HEK293 (cell line): Measurements from ENCODE around the gene HMG20A.

ENCODE experiments used
- CTCF ChIA-PET: fragments of 350-600 bp; formaldehyde crosslinking; extraction: SDS; loops from one replicate; lab custom pipeline; 2021; ENCODE audit warnings: antibody characterized with exemption; lab: Yijun Ruan, JAX
- POLR2A ChIA-PET: fragments of 300-600 bp; formaldehyde crosslinking; extraction: SDS; loops from one replicate; lab custom pipeline; 2020; ENCODE audit warnings: antibody characterized with exemption, inconsistent platforms; lab: Yijun Ruan, JAX
- H3K27ac ChIP-seq: fragments of 200-500 bp; sonication (Bioruptor generic); 2 replicates; pipeline ENCODE4 v1.5.1; 2014; ENCODE audit warnings: low read depth, low read length, control low read depth, inconsistent platforms; ENCODE audit errors: extremely low read depth
- H3K36me3 ChIP-seq, 2 experiments: fragments of 200-500 bp in 1 of 2; sonication (Bioruptor generic) in 1 of 2; 1 replicate in 1 of 2; 2 replicates in 1 of 2; pipeline ENCODE4 v1.5.1; 2014 to 2017; ENCODE audit warnings: inconsistent platforms in 2 of 2, low read length in 2 of 2; ENCODE audit not compliant: control insufficient read depth in 2 of 2, insufficient read depth in 1 of 2
- H3K4me1 ChIP-seq: fragments of 200-500 bp; sonication (Bioruptor generic); 2 replicates; pipeline ENCODE4 v1.5.1; 2014; ENCODE audit warnings: mild to moderate bottlenecking, low read length, inconsistent platforms; ENCODE audit not compliant: control insufficient read depth, insufficient read depth
- H3K4me3 ChIP-seq: 2 replicates; pipeline ENCODE4 v1.5.1; 2011; ENCODE audit warnings: low read depth, mild to moderate bottlenecking, control low read depth, low read length, moderate library complexity
- H3K9me3 ChIP-seq: fragments of 200-500 bp; sonication (Bioruptor generic); 2 replicates; pipeline ENCODE4 v1.5.1; 2014; ENCODE audit warnings: low read depth, low read length, inconsistent platforms; ENCODE audit not compliant: control insufficient read depth, insufficient read depth
- FEZF1 ChIP-seq: fragments of 450-650 bp; formaldehyde crosslinking; IDR thresholded peaks from 2 replicates; pipeline ENCODE4 v1.5.1; 2016; ENCODE audit warnings: missing biosample characterization, missing genetic modification characterization
- ZBTB48 ChIP-seq: fragments of 450-650 bp; formaldehyde crosslinking; IDR thresholded peaks from 2 replicates; pipeline ENCODE4 v1.5.1; 2016; ENCODE audit warnings: missing biosample characterization, missing genetic modification characterization
- ZFP3 ChIP-seq: fragments of 450-650 bp; formaldehyde crosslinking; IDR thresholded peaks from 2 replicates; pipeline ENCODE4 v1.5.1; 2016; ENCODE audit warnings: low read depth, missing biosample characterization, missing genetic modification characterization
- ZNF114 ChIP-seq: fragments of 450-650 bp; formaldehyde crosslinking; IDR thresholded peaks from 2 replicates; pipeline ENCODE4 v1.5.0; 2017; ENCODE audit warnings: missing biosample characterization, missing genetic modification characterization
- ZNF140 ChIP-seq: fragments of 450-650 bp; formaldehyde crosslinking; IDR thresholded peaks from 2 replicates; pipeline ENCODE4 v1.5.1; 2016; ENCODE audit warnings: missing biosample characterization, missing genetic modification characterization
- ZNF169 ChIP-seq: fragments of 450-650 bp; formaldehyde crosslinking; IDR thresholded peaks from 2 replicates; pipeline ENCODE4 v1.5.1; 2016; ENCODE audit warnings: missing biosample characterization, missing genetic modification characterization
- ZNF354C ChIP-seq: fragments of 450-650 bp; formaldehyde crosslinking; IDR thresholded peaks from 2 replicates; pipeline ENCODE4 v1.5.1; 2016; ENCODE audit warnings: missing biosample characterization, missing genetic modification characterization, low read depth, borderline replicate concordance
- ZNF366 ChIP-seq: fragments of 450-650 bp; formaldehyde crosslinking; conservative IDR thresholded peaks from 2 replicates; pipeline ENCODE4 v1.5.1; 2016; ENCODE audit warnings: missing biosample characterization, missing genetic modification characterization
- ZNF416 ChIP-seq: fragments of 450-650 bp; formaldehyde crosslinking; IDR thresholded peaks from 2 replicates; pipeline ENCODE4 v1.5.1; 2016; ENCODE audit warnings: missing biosample characterization, missing genetic modification characterization
- ZNF514 ChIP-seq: fragments of 450-650 bp; formaldehyde crosslinking; IDR thresholded peaks from 2 replicates; pipeline ENCODE4 v1.5.1; 2016; ENCODE audit warnings: missing biosample characterization, missing genetic modification characterization
- ZNF707 ChIP-seq: fragments of 450-650 bp; formaldehyde crosslinking; IDR thresholded peaks from 2 replicates; pipeline ENCODE4 v1.5.1; 2016; ENCODE audit warnings: missing biosample characterization, missing genetic modification characterization
- ZNF777 ChIP-seq: fragments of 450-650 bp; formaldehyde crosslinking; IDR thresholded peaks from 2 replicates; pipeline ENCODE4 v1.5.1; 2017; ENCODE audit warnings: missing biosample characterization, missing genetic modification characterization, borderline replicate concordance
- ZNF792 ChIP-seq: fragments of 450-650 bp; formaldehyde crosslinking; IDR thresholded peaks from 2 replicates; pipeline ENCODE4 v1.5.1; 2016; ENCODE audit warnings: missing biosample characterization, missing genetic modification characterization
- ZSCAN16 ChIP-seq: fragments of 450-650 bp; formaldehyde crosslinking; IDR thresholded peaks from 2 replicates; pipeline ENCODE4 v1.5.1; 2016; ENCODE audit warnings: missing biosample characterization, missing genetic modification characterization
- TF ChIP-seq, protein P1 (sequence below): fragments of 450-650 bp; formaldehyde crosslinking; IDR thresholded peaks from 2 replicates; pipeline ENCODE4 v1.5.1; 2017; ENCODE audit warnings: missing biosample characterization, mild to moderate bottlenecking, missing genetic modification characterization, moderate library complexity
- TF ChIP-seq, protein P2 (sequence below): fragments of 450-650 bp; formaldehyde crosslinking; IDR thresholded peaks from 2 replicates; pipeline ENCODE4 v1.5.1; 2016; ENCODE audit warnings: missing biosample characterization, missing genetic modification characterization
- TF ChIP-seq, protein P3 (sequence below): fragments of 450-650 bp; formaldehyde crosslinking; conservative IDR thresholded peaks from 2 replicates; pipeline ENCODE4 v1.5.1; 2016; ENCODE audit warnings: low read depth, missing biosample characterization, missing genetic modification characterization
- TF ChIP-seq, protein P4 (sequence below): fragments of 450-650 bp; formaldehyde crosslinking; IDR thresholded peaks from 2 replicates; pipeline ENCODE4 v1.5.1; 2016; ENCODE audit warnings: missing biosample characterization, missing genetic modification characterization
- TF ChIP-seq, protein P5 (sequence below): fragments of 450-650 bp; formaldehyde crosslinking; IDR thresholded peaks from 2 replicates; pipeline ENCODE4 v1.5.1; 2016; ENCODE audit warnings: missing biosample characterization, missing genetic modification characterization

HMG20A gene

DNA sequence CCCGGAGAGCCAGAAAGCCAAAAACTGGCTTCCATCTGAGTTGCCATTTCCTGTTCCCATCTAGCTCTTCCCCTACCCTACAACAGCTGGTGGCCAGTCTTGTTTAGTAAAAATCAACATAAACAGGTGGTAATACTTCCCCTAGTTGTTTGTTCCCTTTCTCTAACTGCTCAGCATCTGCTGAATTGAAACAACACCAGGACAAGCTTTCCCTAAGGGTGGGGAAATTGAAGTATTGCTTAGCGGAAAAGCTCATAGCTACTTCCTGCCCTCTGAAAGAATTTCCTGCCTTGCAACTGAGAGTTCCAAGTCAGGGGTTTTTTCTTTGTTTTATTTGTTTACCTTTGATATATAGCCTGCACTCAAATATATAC, 66.8 kb downstream of the HMG20A start:
- POLR2A ChIA-PET = no interaction called here
- no peak overlapping the region for H3K4me3 ChIP-seq
- H3K27ac ChIP-seq = no peak overlapping the region
- peaks cover 12 to 32% of the 10 kb centered on the region in 2 experiments for H3K36me3 ChIP-seq
- H3K9me3 ChIP-seq = no peaks in the 10 kb centered on the region
- TF ChIP-seq ZNF416 (tag by site-specific recombination) = no peak
- TF ChIP-seq FEZF1 (tag by site-specific recombination) = no peak
- TF ChIP-seq, all 188 proteins: peak for 0
- CTCF ChIA-PET = interaction anchor here (0.6 to 1.0 kb wide), 4 partner anchors 9 to 380 kb away, joined by 3 to 4 read pairs (median 3); no protein-coding TSS in a partner anchor
- H3K4me1 ChIP-seq = no peaks in the 10 kb centered on the region

DNA sequence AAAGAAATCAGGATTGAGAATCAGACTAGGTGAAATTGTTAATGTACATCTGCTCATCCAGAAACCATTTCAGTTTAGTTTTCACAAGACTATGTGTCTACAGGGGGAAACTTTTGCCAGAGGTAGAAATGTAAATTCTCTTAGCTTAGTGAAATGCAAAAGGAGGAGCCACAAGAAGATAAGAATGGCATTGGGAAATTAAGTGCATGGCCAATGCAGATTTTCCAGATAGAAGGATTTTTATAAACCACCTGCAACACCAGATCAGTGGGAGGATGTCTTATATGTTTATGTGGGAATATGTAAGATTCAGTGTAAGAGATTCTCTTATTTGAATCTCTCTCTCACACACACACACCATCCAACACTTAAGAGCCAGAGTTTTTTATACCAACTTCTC, 67.2 kb downstream of the HMG20A start:
- no peak overlapping the region for H3K4me3 ChIP-seq
- H3K27ac ChIP-seq = no peak overlapping the region
- no peaks in the 10 kb centered on the region for H3K9me3 ChIP-seq
- POLR2A ChIA-PET = no interaction called here
- no peaks in the 10 kb centered on the region for H3K4me1 ChIP-seq
- no peak for TF ChIP-seq ZNF777
- no peak for TF ChIP-seq ZNF114 (tag by site-specific recombination)
- TF ChIP-seq, protein P1, sequence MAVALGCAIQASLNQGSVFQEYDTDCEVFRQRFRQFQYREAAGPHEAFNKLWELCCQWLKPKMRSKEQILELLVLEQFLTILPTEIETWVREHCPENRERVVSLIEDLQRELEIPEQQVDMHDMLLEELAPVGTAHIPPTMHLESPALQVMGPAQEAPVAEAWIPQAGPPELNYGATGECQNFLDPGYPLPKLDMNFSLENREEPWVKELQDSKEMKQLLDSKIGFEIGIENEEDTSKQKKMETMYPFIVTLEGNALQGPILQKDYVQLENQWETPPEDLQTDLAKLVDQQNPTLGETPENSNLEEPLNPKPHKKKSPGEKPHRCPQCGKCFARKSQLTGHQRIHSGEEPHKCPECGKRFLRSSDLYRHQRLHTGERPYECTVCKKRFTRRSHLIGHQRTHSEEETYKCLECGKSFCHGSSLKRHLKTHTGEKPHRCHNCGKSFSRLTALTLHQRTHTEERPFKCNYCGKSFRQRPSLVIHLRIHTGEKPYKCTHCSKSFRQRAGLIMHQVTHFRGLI (tag by site-specific recombination) = no peak
- TF ChIP-seq ZFP3 (tag by site-specific recombination) = no peak
- TF ChIP-seq, protein P2, sequence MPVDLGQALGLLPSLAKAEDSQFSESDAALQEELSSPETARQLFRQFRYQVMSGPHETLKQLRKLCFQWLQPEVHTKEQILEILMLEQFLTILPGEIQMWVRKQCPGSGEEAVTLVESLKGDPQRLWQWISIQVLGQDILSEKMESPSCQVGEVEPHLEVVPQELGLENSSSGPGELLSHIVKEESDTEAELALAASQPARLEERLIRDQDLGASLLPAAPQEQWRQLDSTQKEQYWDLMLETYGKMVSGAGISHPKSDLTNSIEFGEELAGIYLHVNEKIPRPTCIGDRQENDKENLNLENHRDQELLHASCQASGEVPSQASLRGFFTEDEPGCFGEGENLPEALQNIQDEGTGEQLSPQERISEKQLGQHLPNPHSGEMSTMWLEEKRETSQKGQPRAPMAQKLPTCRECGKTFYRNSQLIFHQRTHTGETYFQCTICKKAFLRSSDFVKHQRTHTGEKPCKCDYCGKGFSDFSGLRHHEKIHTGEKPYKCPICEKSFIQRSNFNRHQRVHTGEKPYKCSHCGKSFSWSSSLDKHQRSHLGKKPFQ (tag by site-specific recombination) = no peak
- TF ChIP-seq ZNF169 (tag by site-specific recombination) = no peak
- TF ChIP-seq ZSCAN16 (tag by site-specific recombination) = no peak
- no peak for TF ChIP-seq ZNF707 (tag by site-specific recombination)
- no peak for TF ChIP-seq ZNF140 (tag by site-specific recombination)
- TF ChIP-seq ZNF366 (tag by site-specific recombination) = no peak
- TF ChIP-seq, protein P3, sequence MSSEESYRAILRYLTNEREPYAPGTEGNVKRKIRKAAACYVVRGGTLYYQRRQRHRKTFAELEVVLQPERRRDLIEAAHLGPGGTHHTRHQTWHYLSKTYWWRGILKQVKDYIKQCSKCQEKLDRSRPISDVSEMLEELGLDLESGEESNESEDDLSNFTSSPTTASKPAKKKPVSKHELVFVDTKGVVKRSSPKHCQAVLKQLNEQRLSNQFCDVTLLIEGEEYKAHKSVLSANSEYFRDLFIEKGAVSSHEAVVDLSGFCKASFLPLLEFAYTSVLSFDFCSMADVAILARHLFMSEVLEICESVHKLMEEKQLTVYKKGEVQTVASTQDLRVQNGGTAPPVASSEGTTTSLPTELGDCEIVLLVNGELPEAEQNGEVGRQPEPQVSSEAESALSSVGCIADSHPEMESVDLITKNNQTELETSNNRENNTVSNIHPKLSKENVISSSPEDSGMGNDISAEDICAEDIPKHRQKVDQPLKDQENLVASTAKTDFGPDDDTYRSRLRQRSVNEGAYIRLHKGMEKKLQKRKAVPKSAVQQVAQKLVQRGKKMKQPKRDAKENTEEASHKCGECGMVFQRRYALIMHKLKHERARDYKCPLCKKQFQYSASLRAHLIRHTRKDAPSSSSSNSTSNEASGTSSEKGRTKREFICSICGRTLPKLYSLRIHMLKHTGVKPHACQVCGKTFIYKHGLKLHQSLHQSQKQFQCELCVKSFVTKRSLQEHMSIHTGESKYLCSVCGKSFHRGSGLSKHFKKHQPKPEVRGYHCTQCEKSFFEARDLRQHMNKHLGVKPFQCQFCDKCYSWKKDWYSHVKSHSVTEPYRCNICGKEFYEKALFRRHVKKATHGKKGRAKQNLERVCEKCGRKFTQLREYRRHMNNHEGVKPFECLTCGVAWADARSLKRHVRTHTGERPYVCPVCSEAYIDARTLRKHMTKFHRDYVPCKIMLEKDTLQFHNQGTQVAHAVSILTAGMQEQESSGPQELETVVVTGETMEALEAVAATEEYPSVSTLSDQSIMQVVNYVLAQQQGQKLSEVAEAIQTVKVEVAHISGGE (tag by site-specific recombination) = no peak
- TF ChIP-seq, protein P4, sequence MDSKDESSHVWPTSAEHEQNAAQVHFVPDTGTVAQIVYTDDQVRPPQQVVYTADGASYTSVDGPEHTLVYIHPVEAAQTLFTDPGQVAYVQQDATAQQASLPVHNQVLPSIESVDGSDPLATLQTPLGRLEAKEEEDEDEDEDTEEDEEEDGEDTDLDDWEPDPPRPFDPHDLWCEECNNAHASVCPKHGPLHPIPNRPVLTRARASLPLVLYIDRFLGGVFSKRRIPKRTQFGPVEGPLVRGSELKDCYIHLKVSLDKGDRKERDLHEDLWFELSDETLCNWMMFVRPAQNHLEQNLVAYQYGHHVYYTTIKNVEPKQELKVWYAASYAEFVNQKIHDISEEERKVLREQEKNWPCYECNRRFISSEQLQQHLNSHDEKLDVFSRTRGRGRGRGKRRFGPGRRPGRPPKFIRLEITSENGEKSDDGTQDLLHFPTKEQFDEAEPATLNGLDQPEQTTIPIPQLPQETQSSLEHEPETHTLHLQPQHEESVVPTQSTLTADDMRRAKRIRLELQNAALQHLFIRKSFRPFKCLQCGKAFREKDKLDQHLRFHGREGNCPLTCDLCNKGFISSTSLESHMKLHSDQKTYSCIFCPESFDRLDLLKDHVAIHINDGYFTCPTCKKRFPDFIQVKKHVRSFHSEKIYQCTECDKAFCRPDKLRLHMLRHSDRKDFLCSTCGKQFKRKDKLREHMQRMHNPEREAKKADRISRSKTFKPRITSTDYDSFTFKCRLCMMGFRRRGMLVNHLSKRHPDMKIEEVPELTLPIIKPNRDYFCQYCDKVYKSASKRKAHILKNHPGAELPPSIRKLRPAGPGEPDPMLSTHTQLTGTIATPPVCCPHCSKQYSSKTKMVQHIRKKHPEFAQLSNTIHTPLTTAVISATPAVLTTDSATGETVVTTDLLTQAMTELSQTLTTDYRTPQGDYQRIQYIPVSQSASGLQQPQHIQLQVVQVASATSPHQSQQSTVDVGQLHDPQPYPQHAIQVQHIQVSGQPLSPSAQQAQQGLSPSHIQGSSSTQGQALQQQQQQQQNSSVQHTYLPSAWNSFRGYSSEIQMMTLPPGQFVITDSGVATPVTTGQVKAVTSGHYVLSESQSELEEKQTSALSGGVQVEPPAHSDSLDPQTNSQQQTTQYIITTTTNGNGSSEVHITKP (tag by site-specific recombination) = no peak
- no peak for TF ChIP-seq ZNF354C (tag by site-specific recombination)
- TF ChIP-seq, protein P5, sequence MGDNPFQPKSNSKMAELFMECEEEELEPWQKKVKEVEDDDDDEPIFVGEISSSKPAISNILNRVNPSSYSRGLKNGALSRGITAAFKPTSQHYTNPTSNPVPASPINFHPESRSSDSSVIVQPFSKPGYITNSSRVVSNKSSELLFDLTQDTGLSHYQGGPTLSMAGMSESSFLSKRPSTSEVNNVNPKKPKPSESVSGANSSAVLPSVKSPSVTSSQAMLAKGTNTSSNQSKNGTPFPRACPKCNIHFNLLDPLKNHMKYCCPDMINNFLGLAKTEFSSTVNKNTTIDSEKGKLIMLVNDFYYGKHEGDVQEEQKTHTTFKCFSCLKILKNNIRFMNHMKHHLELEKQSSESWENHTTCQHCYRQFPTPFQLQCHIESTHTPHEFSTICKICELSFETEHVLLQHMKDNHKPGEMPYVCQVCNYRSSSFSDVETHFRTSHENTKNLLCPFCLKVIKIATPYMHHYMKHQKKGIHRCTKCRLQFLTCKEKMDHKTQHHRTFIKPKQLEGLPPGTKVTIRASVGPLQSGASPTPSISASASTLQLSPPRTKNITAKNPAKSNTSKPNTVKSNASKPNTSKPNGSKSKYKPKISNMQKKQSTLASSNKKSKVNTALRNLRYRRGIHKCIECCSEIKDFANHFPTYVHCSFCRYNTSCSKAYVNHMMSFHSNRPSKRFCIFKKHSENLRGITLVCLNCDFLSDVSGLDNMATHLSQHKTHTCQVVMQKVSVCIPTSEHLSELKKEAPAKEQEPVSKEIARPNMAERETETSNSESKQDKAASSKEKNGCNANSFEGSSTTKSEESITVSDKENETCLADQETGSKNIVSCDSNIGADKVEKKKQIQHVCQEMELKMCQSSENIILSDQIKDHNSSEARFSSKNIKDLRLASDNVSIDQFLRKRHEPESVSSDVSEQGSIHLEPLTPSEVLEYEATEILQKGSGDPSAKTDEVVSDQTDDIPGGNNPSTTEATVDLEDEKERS (tag by site-specific recombination) = no peak
- TF ChIP-seq ZBTB48 (tag by site-specific recombination) = no peak
- no peak for TF ChIP-seq ZNF792 (tag by site-specific recombination)
- no peak for TF ChIP-seq ZNF514 (tag by site-specific recombination)
- TF ChIP-seq ZNF416 (tag by site-specific recombination) = no peak
- TF ChIP-seq, all 188 proteins: peak for 0
- H3K36me3 ChIP-seq = peaks cover 12 to 27% of the 10 kb centered on the region in 2 experiments
- CTCF ChIA-PET = interaction anchor here (0.6 to 1.0 kb wide), 5 partner anchors 9 to 381 kb away, joined by 3 to 5 read pairs (median 3); no protein-coding TSS in a partner anchor
